ENCODE measurements around the gene MEDAG. TPM values are rescaled to one million over a fixed set of nuclear protein-coding genes. Genes with fewer than 3 reads are reported as not detected.

The MEDAG gene
- total RNA-seq, 1 donor from 2014 or later, result 3.6 TPM

DNA sequence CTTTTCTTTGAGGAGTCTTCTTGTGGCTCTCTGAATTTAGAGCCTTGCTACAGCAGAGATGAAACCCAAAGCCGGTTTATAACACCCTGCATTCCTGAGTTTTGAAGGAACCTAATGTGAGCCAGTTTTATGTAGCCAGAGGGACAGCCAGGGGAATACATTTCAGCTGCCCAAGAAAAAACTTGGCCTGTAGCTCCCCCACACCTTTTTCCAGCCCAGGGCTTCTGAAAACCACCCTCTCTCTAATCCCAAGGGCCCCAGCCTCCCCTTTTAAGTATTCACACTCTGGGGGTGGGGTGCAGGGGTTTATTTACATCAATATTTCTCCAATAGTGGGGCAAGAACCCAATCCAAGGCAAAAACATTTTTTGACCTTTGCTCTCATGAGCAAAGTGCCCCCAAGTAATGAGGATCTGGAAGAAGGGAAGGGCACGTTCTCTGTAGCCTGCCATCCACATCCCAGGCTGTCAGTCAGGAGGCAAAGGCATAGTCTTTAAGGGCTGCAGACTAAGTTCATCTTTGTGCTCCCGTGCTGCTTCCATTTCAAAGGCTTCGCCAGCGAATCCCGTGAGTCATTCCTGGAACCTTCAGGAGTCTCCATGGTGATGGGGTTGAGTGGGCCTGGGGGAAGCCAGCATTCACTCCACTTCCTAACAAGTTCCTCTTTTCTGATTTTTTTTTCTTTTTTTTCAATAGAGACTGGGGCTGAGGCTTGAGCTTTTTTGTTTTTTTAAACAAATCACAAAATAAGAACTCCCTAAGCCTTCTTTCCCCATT, 33.2 kb upstream of the MEDAG start:
- peak; percentile 52 for DNase-seq

DNA sequence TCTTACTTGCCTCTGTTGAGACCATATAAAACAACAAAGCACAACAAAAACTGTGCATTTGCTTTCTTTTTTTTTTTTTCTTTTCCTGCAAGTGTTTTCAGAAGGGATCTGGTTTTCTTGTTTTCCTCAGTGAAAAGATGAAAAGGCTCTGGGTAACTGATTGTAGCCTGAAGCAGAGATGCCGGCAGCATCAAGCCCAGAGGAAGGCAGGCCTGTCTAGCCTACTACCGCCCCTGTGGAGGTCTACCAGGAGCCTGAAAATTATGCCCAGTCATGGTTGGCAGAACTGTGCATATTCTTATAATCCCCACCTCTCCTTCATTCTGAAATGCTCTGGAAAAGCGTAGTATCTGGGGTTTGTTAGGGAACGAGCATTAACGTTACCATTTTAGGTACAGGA, 32.6 kb upstream of the MEDAG start:
- no peak for DNase-seq

DNA sequence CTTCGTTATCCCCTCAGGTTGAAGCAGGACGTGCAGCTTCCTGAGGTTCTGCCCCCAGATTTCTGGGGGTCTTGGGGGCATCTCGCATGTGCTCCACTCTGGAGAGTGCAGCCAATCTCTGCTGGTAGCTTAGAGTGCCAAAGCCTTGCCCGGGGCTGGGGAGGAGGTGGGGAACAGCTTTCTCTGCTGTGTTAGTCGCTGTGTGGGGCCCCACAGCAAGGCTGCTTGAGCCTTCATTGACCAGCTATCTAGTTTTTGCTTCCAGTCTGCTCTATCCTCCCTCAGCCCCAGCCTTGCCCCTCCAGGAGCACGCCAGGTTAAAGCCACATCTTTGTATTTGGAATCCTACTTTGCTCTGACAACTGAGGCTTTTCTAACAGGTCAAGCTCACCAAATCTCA, 32.0 kb upstream of the MEDAG start:
- DNase-seq, result no peak

DNA sequence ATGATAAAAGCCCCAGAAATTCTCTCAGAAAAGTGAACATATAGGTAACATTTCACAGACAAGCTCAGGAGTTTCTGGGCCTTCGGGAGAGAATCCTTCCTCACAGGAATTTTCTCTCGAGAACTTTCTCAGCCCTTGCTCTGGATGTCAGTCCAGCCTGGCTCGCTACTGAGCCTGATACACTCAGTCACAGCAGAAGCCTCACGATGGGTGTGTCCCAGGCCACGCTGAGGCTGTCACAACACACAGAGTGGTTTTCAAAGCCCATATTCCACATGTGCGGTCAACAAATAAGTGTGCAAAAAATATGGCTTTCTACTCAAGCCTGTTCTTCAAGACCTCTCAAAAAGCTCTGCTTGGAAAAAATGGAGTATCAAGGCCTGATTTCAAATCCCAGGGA, 31.5 kb upstream of the MEDAG start:
- no peak for DNase-seq

DNA sequence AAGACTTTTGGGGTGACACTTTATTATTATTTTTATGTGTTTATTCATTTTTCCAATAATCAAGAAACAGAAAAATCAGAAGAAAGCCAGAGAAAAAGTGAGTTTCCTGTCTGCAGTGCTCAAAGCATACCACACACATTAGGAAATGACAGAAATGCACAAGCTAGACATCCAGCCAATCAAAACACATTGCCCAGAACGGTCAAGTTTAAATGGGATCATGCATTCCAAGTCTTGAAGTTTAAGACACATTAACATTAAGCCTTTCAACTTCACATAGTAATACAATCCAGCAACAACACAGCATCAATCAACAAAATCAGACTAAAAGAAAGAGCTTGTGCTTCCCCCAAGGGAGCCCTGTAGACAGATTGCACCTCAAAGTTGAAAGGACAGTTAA, 28.7 kb upstream of the MEDAG start:
- DNase-seq, result peak; percentile 49

DNA sequence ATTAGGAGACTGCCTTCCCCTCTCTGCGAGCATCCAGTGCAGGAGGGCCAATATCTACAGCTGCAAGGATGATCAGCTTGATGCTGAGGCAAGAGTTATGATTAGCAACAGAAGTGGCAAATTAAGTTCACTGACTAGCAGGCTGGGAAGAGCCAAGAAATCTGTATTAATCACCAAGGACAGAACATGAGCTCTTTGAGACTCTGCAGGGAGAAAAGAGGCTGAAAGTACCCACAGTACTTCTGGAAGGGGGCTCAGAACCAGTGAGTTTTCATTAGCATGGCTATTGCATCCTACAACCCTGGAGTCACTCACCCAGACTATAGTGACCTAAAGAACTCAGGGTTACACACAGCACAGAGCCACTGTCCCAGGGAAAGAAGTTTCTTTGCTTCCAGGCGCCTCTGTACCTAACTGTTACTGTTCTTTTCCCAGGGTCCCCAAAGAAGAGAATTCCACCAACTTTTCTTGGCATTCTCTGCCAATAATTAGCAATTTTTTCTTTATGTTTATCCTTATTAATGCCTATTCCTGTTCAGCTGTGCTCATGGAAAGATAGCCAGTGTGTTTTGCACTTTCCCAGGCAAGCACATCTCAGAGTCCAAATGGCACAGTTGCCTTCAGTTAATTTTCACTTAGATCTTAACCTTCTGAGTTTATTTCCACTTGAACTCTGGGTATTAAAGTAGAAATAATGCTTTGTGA, 25.8 kb upstream of the MEDAG start:
- peak; percentile 50 for DNase-seq

DNA sequence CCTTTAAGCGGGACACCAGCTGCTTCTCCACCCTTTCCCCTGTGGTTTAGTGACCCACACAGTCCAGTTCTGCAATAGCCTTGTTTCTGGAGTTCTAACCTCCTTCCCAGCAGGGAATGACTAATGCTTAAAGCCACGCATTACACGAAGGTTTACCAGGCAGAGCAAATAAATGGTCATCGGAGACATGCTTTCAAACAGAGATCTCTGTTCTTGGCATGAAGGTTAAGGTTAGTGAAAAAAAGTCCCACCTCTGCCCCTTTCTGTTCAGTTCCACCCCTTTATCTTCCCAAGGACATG, 25.3 kb upstream of the MEDAG start:
- no peak for DNase-seq

DNA sequence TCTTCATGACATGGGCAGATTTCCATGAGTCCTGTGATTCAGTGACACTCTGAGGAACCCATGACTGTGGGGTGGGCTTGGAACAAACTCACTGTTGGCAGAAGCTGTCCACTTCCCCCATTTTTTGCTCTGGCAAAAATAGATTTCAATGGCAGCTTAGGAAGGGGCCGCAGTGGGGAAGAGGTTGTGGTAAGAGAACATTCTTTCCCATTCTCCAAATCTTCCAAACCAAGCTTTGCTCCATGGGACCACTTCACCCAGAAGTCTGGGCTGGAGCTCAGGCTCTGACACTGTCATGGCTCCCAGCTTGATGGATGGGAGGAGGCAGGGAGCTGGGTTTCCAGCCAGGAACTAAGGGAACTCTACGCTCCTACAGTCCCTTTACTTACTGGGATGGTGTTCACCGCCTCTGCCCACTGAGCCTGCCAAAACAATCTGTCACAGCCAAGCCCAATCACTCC, 24.9 kb upstream of the MEDAG start:
- no peak for DNase-seq

DNA sequence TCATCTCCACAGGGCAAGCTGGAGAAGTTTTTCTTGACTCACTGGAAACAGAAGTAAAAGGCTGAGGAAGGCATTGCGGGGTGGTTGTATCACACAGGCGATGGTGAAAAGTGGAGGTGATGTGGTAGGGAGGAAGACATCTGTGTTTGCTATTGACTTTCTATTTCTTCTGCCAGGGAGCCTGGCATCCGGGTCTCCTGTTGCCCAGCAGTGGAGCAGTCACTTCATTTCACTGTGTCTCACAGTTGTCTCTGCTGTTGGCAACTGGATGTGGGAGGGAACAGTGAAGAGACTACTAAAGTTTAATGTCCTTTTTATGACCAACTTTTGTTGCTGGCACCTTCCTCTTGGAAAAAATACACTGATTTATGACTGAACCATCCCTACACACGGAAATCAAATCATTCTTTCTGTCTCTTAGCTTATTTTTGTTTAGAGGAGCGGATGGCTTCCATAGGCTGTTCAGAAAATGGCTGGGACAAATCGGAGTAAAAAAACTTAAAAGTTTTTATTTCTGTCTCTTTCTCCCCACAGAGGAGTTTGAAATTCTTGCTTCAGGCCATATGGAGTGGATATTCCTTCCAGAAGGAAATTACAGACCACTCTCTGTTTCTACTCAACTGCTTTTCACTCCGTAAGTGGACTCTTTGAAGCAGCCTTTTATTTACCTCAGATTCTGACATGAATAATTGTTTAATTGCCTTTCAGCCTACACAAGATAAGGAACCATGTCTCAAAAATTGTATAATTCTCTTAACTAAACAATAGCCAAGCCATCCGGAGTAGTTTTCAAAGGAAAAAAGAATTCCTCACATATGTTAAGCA, 23.8 kb upstream of the MEDAG start:
- DNase-seq, result peak; percentile 48

DNA sequence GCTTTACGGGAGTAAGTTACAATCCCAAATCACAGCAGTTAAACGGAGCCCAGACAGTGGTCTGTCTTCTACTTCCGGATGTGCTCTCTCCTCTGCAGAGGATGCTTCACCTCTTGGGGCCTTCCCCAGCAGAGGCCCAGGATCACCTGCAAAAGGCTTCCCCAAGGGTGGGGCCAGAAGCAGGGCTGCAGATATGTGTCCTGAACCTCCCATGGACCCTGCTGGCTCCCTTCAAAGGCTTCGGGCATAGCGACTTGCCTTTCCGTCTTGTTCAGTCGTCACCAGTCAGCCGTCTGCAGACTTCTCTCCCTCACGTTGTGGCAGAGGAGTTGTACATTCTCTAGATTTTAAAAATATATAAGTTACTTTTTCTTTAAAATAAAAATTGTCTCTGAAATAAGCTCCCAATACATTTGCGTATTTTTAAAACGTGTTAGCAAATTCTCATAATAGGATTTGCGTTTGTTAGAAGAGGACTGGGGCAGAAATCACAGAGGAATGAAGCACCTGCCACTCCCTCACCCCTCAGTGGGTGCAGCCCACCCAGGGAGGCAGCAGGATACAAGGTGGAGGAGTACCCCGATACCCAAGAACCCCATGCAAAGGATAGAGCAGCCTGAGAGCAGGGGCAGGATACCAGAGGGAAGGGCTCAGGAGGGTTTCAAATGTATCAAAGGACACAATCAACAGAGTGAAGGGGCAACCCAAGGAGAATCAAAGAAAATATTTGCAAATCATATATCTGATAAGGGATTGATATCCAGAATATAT, 22.9 kb upstream of the MEDAG start:
- DNase-seq, result no peak

DNA sequence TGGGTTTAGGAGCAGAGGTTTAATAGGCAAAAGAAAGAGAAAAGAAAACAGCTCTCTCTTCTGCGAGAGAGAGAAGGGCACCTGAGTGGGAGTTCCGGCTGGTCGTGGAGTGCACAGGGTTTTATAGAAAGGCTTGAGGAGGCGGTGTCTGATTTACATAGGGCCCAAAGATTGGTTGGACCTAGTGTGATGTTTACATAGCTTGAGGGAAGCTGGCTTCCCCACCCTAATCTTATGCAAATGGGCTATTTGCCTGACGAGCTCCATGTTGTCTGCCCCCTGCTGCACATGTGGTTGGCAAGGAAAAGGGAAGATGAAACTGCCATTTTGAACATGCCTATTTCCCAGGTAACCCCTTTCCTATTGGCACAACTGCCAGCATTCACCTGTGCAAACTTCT, 21.5 kb upstream of the MEDAG start:
- DNase-seq, result no peak

DNA sequence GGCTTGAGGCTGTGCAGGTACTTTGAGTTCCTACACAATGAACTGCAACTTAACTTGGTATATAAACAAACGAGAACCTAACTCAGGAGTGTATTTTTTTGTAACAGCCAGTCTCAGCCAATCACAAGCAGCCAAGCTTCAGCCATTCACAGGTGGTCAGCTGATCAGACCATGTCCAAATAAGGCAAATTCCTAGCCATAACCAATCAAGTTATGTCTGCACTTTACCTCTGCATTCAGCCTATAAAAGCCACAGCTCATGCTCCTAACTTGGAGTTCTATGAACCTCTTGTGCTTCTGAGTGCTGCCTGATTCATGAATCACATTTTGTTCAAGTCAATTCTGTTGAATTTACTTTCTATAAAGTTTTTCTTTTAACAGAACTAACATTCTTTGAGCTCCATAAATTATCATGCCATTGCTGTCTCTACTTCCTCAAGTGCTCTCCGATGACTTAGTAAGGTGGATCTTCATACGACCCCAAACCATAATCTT, 16.8 kb upstream of the MEDAG start:
- no peak for DNase-seq

DNA sequence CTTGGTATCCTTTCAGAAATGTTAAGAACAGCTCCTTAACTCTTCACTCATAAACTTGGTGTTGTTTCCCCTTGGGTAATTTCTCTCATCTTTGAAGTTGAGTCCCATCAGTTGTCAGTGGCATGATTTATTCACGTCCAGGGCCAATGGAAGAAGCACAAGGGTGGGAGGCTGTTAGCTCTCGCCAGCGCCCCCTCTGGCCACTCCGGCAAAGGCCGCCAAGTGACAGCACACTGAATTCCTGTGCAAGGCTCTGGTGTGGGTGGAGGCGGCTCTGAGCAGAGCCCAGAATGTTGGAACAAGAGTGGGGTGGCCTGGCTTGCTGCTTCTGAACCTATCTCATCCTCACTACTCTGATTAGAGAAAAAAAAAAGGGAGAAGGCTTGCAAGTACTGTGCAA, 13.1 kb upstream of the MEDAG start:
- DNase-seq, result no peak

DNA sequence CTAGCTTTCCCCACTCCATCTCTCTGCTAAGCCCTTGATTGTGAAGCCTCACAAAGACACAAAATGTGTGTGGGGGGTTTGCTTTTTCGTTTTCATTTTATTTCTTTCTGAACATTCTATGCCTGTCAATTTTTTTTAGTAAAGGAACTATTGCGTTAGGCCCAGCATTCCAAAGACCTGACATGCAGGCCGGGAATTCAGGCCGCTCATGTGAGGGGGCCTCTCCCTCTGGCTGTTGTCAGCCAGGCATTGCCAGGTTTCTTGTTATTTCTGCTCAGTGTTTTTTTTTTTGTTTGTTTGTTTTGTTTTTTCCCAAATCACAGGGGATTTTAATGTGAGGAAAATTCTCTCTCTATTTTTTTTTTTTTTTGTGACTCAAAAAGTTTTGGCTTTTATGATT, 10.3 kb upstream of the MEDAG start:
- peak; percentile 50 for DNase-seq

DNA sequence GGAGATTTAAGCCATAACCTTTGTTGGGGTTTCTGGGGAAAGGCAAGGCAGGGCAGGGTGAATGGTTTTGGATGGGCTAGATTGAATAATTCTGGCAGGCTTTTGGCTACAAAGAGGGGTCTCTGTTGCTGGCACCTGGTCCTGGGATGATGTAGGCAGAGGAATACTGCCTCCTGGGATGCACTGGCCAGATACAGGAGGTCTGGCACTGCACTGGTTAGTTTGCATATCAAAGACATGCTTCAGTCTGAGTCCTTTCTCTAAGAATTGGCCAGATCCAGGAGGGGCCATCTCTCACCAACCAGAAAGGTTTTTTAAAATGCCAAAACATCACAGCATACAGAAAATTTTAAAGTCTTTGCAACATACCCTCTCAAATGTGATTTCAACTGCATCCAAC, 8.0 kb upstream of the MEDAG start:
- no peak for DNase-seq

DNA sequence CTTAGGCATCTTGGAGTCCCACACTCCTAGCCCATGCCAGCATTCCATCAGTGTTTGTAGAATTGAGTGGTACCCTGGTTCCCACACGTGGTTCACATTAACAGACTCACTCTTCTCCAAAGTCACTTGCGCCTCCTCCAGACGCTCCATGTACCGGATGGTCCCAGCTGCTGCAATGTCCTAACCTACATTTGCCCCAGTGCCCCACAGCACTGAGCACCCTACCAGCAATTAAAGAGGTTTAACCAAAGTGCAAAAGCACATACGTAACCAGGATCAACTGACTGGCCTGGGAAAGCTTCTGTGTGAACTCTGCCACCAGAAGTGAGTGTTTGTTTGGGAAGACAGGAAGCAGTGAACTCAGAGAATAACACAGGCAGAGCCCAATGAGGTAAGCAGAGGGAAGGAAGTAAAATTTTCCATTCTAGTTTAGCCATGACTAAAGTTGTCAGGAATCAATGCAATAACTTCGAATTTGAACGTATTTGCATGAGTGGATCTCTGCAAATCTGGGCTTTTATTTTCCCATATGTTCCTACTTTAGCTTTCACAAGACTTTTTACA, 7.3 kb upstream of the MEDAG start:
- DNase-seq, result peak; percentile 93

DNA sequence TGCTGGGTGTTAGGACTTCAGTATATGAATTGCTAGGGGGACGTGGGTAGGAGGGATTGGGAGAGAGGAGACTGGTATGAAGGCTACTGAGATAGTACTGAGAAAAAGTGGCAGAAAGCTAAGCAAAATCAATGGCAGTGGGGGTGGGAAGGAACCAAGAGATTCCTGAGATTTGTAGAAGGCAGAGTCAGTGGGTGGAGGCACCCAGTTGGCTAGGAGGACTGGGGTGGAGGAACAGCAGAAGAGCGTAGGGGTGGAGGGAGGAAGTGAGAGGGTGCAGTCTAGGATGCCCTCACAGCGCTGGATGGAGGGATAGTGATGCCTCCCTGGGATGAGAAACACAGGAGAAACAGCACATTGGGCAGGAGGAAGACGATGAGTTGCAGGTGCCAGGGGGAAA, 5.6 kb upstream of the MEDAG start:
- no peak for DNase-seq

DNA sequence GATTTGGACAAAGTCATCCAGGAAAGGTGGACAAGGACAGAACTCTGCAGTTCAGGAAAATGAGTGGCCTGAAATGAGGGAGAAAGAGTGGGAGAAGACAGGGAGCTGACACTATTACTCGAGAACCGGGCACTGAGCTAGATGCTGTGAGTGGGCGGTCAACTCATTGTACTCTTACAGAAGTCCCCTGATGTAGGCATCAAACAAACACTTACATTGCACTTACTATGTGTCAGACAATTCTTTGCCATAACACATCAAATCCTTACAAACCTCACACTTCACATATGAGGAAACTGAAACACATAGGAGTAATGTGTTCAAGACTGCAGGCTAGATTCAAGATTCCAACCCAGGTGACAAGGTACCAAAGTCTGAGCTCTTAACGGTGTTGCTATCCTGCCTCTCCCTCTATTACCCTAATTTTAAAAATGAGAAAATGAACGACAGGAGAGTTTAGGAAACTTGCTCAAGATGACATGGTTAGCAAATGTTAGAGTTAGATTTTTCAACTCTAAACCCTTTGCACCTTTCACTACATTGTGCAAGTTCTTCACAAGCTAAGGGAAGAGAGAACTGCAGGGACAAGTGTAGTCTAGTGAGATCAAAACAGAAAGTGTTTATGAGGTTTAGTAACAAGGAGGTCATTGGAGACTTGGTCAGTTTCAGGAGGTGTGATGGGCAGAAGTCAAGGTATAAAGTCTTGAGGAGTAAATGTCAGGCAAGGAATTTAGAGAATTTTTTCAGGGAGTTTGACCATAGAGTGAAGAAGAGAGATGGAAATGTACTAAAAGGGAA, 4.9 kb upstream of the MEDAG start:
- DNase-seq, result no peak

DNA sequence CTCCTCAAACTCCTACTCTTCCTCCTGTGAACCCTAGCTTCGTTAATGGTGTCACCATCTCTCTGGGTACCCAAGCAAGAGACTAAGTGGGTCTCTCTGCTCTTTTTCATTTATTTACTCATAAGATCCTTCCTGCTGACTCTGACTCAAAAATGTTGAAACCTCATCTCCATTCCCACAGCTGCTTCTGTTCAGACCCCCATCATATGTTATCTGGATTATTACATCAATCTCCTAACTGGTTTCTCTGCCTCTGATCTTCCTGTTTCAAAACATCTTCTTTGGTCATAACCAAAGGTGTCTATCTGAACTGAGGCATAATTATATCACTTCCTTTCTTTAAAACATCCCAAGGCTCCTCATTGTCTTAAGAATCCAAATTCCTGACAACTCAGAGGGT, 2.0 kb upstream of the MEDAG start:
- DNase-seq, result no peak

DNA sequence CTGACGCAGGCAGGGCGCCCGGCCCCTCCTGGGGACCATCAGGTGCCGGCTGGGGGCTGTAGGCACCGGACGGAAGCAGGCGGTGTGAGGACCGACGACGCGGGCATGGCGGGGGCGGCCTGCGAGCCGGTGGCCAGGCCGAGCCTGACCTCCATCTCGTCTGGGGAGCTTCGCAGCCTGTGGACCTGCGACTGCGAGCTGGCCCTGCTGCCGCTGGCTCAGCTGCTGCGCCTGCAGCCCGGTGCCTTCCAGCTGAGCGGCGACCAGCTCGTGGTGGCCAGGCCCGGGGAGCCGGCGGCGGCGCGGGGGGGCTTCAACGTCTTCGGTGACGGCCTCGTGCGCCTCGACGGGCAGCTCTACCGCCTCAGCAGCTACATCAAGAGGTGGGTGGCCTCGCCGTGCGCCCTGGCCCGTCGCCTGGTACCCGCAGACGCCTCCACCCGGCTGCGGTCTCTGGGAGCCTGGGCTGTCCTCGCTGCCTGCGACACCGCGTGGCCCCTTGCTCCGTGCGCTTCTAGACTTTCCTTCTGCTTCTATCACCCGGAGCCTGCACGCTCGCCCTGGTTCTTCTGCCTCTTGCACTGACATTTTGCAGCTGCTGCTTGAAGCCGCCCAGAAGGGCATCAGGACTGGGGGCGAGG, 460 bp downstream of the MEDAG start:
- DNase-seq, result no peak
